HG02623 (cell line): ENCODE results near the gene AHNAK.
"Not testable (repeated sequence)": the region's sequence is repeated elsewhere in the genome, so short reads cannot be mapped to it uniquely, and the experiment has no call there.

ENCODE experiments used
- ATAC-seq: cut with Tn5 transposase; IDR thresholded peaks from one replicate; pipeline ENCODE4 v1.9.1; 2021; ENCODE audit warnings: moderate library complexity; ENCODE audit not compliant: unreplicated experiment

AHNAK gene

GRCh38 chr11:62534779-62535545, 11.6 kb downstream of the AHNAK start:
- ATAC-seq: no peak

GRCh38 chr11:62532096-62532495, 14.5 kb downstream of the AHNAK start:
- no peak for ATAC-seq

GRCh38 chr11:62516736-62517371, 29.8 kb downstream of the AHNAK start:
- no peak for ATAC-seq

- no peak for ATAC-seq
Measured at GRCh38 chr11:62514151-62514550, 32.5 kb downstream of the AHNAK start.

- no peak for ATAC-seq
Measured at GRCh38 chr11:62513626-62514025, 33.0 kb downstream of the AHNAK start.

GRCh38 chr11:62512961-62513360, 33.6 kb downstream of the AHNAK start:
- no peak for ATAC-seq

- ATAC-seq: no peak
Measured at GRCh38 chr11:62508336-62509058, 38.1 kb downstream of the AHNAK start.

- no peak for ATAC-seq
Measured at GRCh38 chr11:62507125-62507422, 39.5 kb downstream of the AHNAK start.

- no peak for ATAC-seq
Measured at GRCh38 chr11:62506413-62507124, 40.0 kb downstream of the AHNAK start.

- ATAC-seq: no peak
Measured at GRCh38 chr11:62505440-62506091, 41.0 kb downstream of the AHNAK start.

GRCh38 chr11:62505059-62505439, 41.6 kb downstream of the AHNAK start:
- ATAC-seq: no peak

GRCh38 chr11:62504158-62504973, 42.2 kb downstream of the AHNAK start:
- no peak for ATAC-seq

GRCh38 chr11:62502030-62502730, 44.4 kb downstream of the AHNAK start:
- no peak for ATAC-seq

- ATAC-seq: no peak
Measured at GRCh38 chr11:62501432-62501891, 45.1 kb downstream of the AHNAK start.

- no peak for ATAC-seq
Measured at GRCh38 chr11:62500650-62501030, 46.0 kb downstream of the AHNAK start.

- no peak for ATAC-seq
Measured at GRCh38 chr11:62499944-62500649, 46.5 kb downstream of the AHNAK start.

GRCh38 chr11:62499311-62499943, 47.2 kb downstream of the AHNAK start:
- not testable (repeated sequence) for ATAC-seq
